ENCODE measurements around the gene PAX8. TPM values are rescaled to one million over a fixed set of nuclear protein-coding genes. Genes with fewer than 3 reads are reported as not detected.
"Not testable (repeated sequence)": the region's sequence is repeated elsewhere in the genome, so short reads cannot be mapped to it uniquely, and the experiment has no call there.

The PAX8 gene
- total RNA-seq, 4 donors from 2014 or later, result 0.62 to 2.5 (median 1.1) TPM; not detected in 1

GRCh38 chr2:113291191-113291590 is 12.5 kb upstream of the PAX8 start:
- Histone ChIP-seq H3K4me1 (peaks cover 0 to 11% (median 2%) of the 10 kb centered on the region in 3 donors), H3K27ac (peak overlapping the region in 3 of 4 donors; percentile 40 to 59 (median 52)), H3K9me3 (no peaks in the 10 kb centered on the region), H3K27me3 (peaks cover 4% of the 10 kb centered on the region), H3K36me3 (no peaks in the 10 kb centered on the region), H3K4me3 (no peak overlapping the region)
- peak; percentile 60 for ATAC-seq
- TF ChIP-seq CTCF (IDR thresholded peaks at IDR 0.05) (no peak), POLR2AphosphoS5 (IDR thresholded peaks at IDR 0.05) (no peak), EP300 (IDR thresholded peaks at IDR 0.05) (no peak), POLR2A (IDR thresholded peaks at IDR 0.05) (no peak)
- WGBS, 2 donors (ENCODE audit: low coverage in 1 of 2), result no CpG with 5 or more reads among the region's 28 CpGs

DNA sequence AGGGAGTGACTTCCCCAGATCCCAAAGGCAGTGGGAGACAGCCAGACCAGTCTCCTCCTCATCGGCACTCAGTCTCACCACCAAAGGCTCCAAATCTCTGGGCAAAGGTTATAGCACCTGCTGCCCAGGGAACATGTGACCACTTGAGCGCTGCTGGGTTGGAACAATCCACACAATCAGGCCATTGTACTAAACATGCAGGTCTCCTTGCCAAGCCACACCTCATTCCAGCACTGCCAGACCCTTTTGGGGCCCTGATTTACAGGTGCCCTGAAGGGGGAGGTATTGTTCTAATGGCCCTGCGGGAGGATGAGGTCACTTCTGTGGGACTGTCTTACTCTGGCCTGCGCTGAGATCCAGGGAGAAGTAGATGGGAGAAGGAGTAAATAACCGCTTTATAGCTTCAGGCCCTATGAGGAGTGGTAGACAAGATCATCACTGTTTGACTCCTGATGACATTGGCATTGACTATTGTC is 10.0 kb upstream of the PAX8 start:
- H3K9me3 ChIP-seq, ATAC-seq, H3K27me3 ChIP-seq, H3K4me3 ChIP-seq, H3K27ac ChIP-seq, H3K36me3 ChIP-seq: not testable (repeated sequence)
- H3K4me1 ChIP-seq, result peaks cover 0 to 35% (median 6%) of the 10 kb centered on the region in 3 donors
- WGBS, 2 donors (ENCODE audit: low coverage in 1 of 2), result 87% methylated on average over 4 of the region's 5 CpGs; no CpG with 5 or more reads in 1 of the 2 donors

GRCh38 chr2:113288117-113288673 is 9.5 kb upstream of the PAX8 start:
- not testable (repeated sequence) for H3K27me3 ChIP-seq, H3K4me3 ChIP-seq, H3K27ac ChIP-seq, ATAC-seq, H3K36me3 ChIP-seq, H3K9me3 ChIP-seq
- 33 to 37% methylated on average over 3 to 4 of the region's 6 CpGs for WGBS, 2 donors (ENCODE audit: low coverage in 1 of 2)
- peaks cover 0 to 40% (median 8%) of the 10 kb centered on the region in 3 donors for H3K4me1 ChIP-seq

- no peaks in the 10 kb centered on the region for H3K9me3 ChIP-seq
- H3K27ac ChIP-seq, result peak overlapping the region in 3 of 4 donors; percentile 76 to 92 (median 89)
- ATAC-seq, result no peak
- 88 to 92% methylated on average over 2 to 3 of the region's 3 CpGs for WGBS, 2 donors (ENCODE audit: low coverage in 1 of 2)
- peaks cover 0 to 47% (median 8%) of the 10 kb centered on the region in 3 donors for H3K4me1 ChIP-seq
- no peaks in the 10 kb centered on the region for H3K36me3 ChIP-seq
- no peak overlapping the region for H3K4me3 ChIP-seq
- H3K27me3 ChIP-seq, result no peaks in the 10 kb centered on the region
- no peak for TF ChIP-seq POLR2AphosphoS5 (IDR thresholded peaks at IDR 0.05)
- no peak for TF ChIP-seq POLR2A (IDR thresholded peaks at IDR 0.05)
- no peak for TF ChIP-seq CTCF (IDR thresholded peaks at IDR 0.05)
Observed at GRCh38 chr2:113285816-113286215, 7.1 kb upstream of the PAX8 start.

DNA sequence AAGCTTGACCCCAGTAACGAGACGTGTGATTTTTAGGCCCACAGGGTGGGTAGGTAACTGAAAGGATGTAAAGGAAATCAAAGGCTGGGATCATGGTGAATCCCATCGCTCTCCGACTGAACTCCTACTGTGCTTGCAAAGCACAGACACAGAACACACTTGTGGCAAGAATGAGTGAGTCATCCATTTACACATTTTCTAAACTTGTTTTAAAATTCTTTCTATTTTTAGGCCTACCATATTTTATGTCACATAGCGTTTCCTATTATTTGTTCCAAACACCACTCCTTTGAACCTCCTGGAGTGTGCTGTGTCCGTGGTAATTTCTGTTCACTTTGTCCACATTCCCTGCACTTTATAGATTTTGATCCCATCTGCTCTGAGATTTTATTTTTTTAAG is 6.3 kb upstream of the PAX8 start:
- Histone ChIP-seq H3K27ac (peak overlapping the region; percentile 76 to 92 (median 89)), H3K4me1 (peaks cover 0 to 46% (median 8%) of the 10 kb centered on the region in 3 donors)
- WGBS, 2 donors (ENCODE audit: low coverage in 1 of 2), result 33 to 34% methylated on average over 6 of the region's 6 CpGs
- not testable (repeated sequence) for H3K36me3 ChIP-seq, H3K27me3 ChIP-seq, H3K9me3 ChIP-seq, H3K4me3 ChIP-seq
- peak; percentile 48 for TF ChIP-seq POLR2AphosphoS5 (IDR thresholded peaks at IDR 0.05)
- ATAC-seq, result peak; percentile 64

DNA sequence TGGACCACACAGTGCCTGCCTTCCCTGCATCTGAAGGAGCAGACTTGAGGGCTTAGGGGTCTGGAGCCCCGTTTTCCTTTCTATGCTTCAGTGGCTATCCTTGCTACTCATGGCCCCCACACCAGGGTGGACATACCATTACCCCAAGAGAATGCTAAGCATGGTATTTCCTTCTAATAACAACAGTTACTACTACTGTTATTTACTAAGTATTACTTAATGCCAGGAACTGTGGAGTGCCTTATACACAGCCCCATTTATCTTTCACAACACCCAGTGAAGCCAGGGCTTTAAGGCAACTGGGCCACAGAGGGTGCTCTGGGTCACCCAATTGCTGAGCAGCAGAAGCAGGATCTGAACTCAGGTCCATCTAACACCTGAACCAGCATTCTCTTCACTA is 5.8 kb upstream of the PAX8 start:
- H3K36me3 ChIP-seq, result no peaks in the 10 kb centered on the region
- H3K9me3 ChIP-seq, result no peaks in the 10 kb centered on the region
- no peak for TF ChIP-seq POLR2A (IDR thresholded peaks at IDR 0.05)
- no peak for TF ChIP-seq EP300 (IDR thresholded peaks at IDR 0.05)
- no peak for TF ChIP-seq CTCF (IDR thresholded peaks at IDR 0.05)
- no peak for TF ChIP-seq POLR2AphosphoS5 (IDR thresholded peaks at IDR 0.05)
- WGBS, 2 donors (ENCODE audit: low coverage in 1 of 2), result 80% methylated on average over 1 of the region's 1 CpG; no CpG with 5 or more reads in 1 of the 2 donors
- ATAC-seq, result no peak
- no peak overlapping the region for H3K4me3 ChIP-seq
- no peaks in the 10 kb centered on the region for H3K27me3 ChIP-seq
- H3K27ac ChIP-seq, result peak overlapping the region; percentile 60 to 92 (median 89)
- peaks cover 0 to 46% (median 8%) of the 10 kb centered on the region in 3 donors for H3K4me1 ChIP-seq

Data from gastroesophageal sphincter (tissue), 4 donors.